IMR-90 (cell line): ENCODE results near the gene KCNMB2. TPM values are rescaled to one million over a fixed set of nuclear protein-coding genes. Genes with fewer than 3 reads are reported as not detected.

ENCODE experiments used
- ATAC-seq: fragments of 200-7000 bp; cut with Tn5 transposase; 2 replicates; pipeline ENCODE4 v1.9.1; 2020; ENCODE audit warnings: low read depth, mild to moderate bottlenecking, moderate library complexity
- BruUV-seq: library from RNA; stranded (reverse); fragments of 400-500 nt; replicated peaks from 2 replicates; lab custom pipeline; 2021; lab: Mats Ljungman, UMichigan
- CTCF ChIA-PET: fragments of 300-600 bp; formaldehyde crosslinking; extraction: SDS; loops from one replicate; lab custom pipeline; 2021; ENCODE audit warnings: antibody characterized with exemption; lab: Yijun Ruan, JAX
- POLR2A ChIA-PET: fragments of 300-600 bp; sonication (Branson Sonifier 250); formaldehyde crosslinking; loops from one replicate; lab custom pipeline; 2022; ENCODE audit warnings: antibody characterized with exemption; ENCODE audit not compliant: unreplicated experiment; lab: Charles Lee
- DNase-seq: peaks from one replicate; pipeline ENCODE4 v3.0.0; 2013
- H2AFZ ChIP-seq: replicated peaks from 2 replicates; pipeline ENCODE3; 2013; ENCODE audit warnings: low read length, mild to moderate bottlenecking; ENCODE audit not compliant: poor library complexity
- H2AK5ac ChIP-seq: 2 replicates; pipeline ENCODE4 v1.6.1; 2013; ENCODE audit warnings: low read depth, low read length, inconsistent platforms
- H2AK9ac ChIP-seq: replicated peaks from 2 replicates; pipeline ENCODE3; 2013; ENCODE audit warnings: mild to moderate bottlenecking, low read depth, low read length, moderate library complexity; ENCODE audit not compliant: poor library complexity
- H2BK120ac ChIP-seq: 2 replicates; pipeline ENCODE4 v1.6.1; 2013; ENCODE audit warnings: low read depth, low read length, inconsistent platforms
- H2BK15ac ChIP-seq: 3 replicates; pipeline ENCODE4 v1.6.1; 2013; ENCODE audit warnings: low read depth, low read length, inconsistent platforms
- H2BK20ac ChIP-seq: 2 replicates; pipeline ENCODE4 v1.6.1; 2013; ENCODE audit warnings: low read depth, mild to moderate bottlenecking, inconsistent platforms, low read length, moderate library complexity
- H2BK5ac ChIP-seq: 2 replicates; pipeline ENCODE4 v1.6.1; 2013; ENCODE audit warnings: mild to moderate bottlenecking, low read depth, low read length, inconsistent platforms; ENCODE audit not compliant: poor library complexity, severe bottlenecking
- H3K14ac ChIP-seq: replicated peaks from 2 replicates; pipeline ENCODE4 v1.6.1; 2013; ENCODE audit warnings: low read depth, low read length, inconsistent platforms
- H3K18ac ChIP-seq: 2 replicates; pipeline ENCODE4 v1.6.1; 2013; ENCODE audit warnings: low read depth, low read length, control low read depth
- H3K23ac ChIP-seq: 2 replicates; pipeline ENCODE4 v1.6.1; 2013; ENCODE audit warnings: low read depth, low read length, inconsistent platforms
- H3K27ac ChIP-seq: 2 replicates; pipeline ENCODE4 v1.5.1; 2013; ENCODE audit warnings: mild to moderate bottlenecking, control low read depth, low read length; ENCODE audit not compliant: insufficient read depth
- H3K27me3 ChIP-seq: 2 replicates; pipeline ENCODE4 v1.6.1; 2013; ENCODE audit warnings: low read length; ENCODE audit not compliant: control insufficient read depth, insufficient read depth
- H3K36me3 ChIP-seq: 2 replicates; pipeline ENCODE4 v1.6.1; 2013; ENCODE audit warnings: low read length, mixed read lengths; ENCODE audit not compliant: control insufficient read depth, insufficient read depth
- H3K4ac ChIP-seq: 2 replicates; pipeline ENCODE4 v1.6.1; 2013; ENCODE audit warnings: low read depth, low read length, inconsistent platforms
- H3K4me1 ChIP-seq: 2 replicates; pipeline ENCODE4 v1.6.1; 2013; ENCODE audit warnings: low read length, mixed read lengths; ENCODE audit not compliant: control insufficient read depth, insufficient read depth
- H3K4me2 ChIP-seq: 2 replicates; pipeline ENCODE4 v1.6.1; 2013; ENCODE audit warnings: low read depth, mild to moderate bottlenecking, control low read depth, low read length, moderate library complexity
- H3K4me3 ChIP-seq: 2 replicates; pipeline ENCODE4 v1.5.1; 2013; ENCODE audit warnings: low read depth, mild to moderate bottlenecking, control low read depth, low read length, moderate library complexity; ENCODE audit not compliant: insufficient read depth
- H3K56ac ChIP-seq: 2 replicates; pipeline ENCODE4 v1.6.1; 2013; ENCODE audit warnings: low read length, inconsistent platforms; ENCODE audit not compliant: insufficient read depth; ENCODE audit errors: extremely low read depth
- H3K79me1 ChIP-seq, 2 experiments: 2 replicates each; pipeline ENCODE4 v1.6.1; 2013; ENCODE audit warnings: low read length in 2 of 2, inconsistent platforms in 1 of 2, low read depth in 1 of 2
- H3K9ac ChIP-seq: 2 replicates; pipeline ENCODE4 v1.6.1; 2013; ENCODE audit warnings: low read depth, low read length, control low read depth
- H3K9me1 ChIP-seq: 2 replicates; pipeline ENCODE4 v1.6.1; 2013; ENCODE audit warnings: low read length, inconsistent platforms; ENCODE audit not compliant: insufficient read depth
- H3K9me3 ChIP-seq: 2 replicates; pipeline ENCODE4 v1.6.1; 2013; ENCODE audit warnings: low read length; ENCODE audit not compliant: control insufficient read depth, insufficient read depth
- H4K20me1 ChIP-seq: 2 replicates; pipeline ENCODE4 v1.6.1; 2013; ENCODE audit warnings: low read length, inconsistent platforms; ENCODE audit not compliant: insufficient read depth
- H4K5ac ChIP-seq: 2 replicates; pipeline ENCODE4 v1.6.1; 2013; ENCODE audit warnings: mild to moderate bottlenecking, low read depth, low read length, control low read depth
- H4K8ac ChIP-seq, 2 experiments: 2 replicates each; pipeline ENCODE4 v1.6.1; 2013; ENCODE audit warnings: low read depth in 2 of 2, low read length in 2 of 2, control low read depth in 1 of 2, inconsistent platforms in 1 of 2
- H4K91ac ChIP-seq: 2 replicates; pipeline ENCODE4 v1.6.1; 2013; ENCODE audit warnings: low read depth, low read length, inconsistent platforms; ENCODE audit not compliant: insufficient read depth
- BHLHE40 ChIP-seq: fragments of 150-350 bp; IDR thresholded peaks from 2 replicates; pipeline ENCODE4 v1.6.1; 2016; ENCODE audit warnings: mild to moderate bottlenecking, low read depth, low read length
- CEBPB ChIP-seq: IDR thresholded peaks from 2 replicates; pipeline ENCODE4 v1.6.1; 2012; ENCODE audit warnings: low read depth, low read length, improper control_type of control experiment
- CHD1 ChIP-seq: IDR thresholded peaks from 2 replicates; pipeline ENCODE4 v1.6.1; 2012; ENCODE audit warnings: low read depth, low read length, improper control_type of control experiment
- FOS ChIP-seq: fragments of 150-350 bp; IDR thresholded peaks from 2 replicates; pipeline ENCODE4 v1.6.1; 2016; ENCODE audit warnings: low read depth, low read length
- MAFK ChIP-seq: IDR thresholded peaks from 2 replicates; pipeline ENCODE4 v1.6.1; 2012; ENCODE audit warnings: low read depth, low read length, improper control_type of control experiment
- MXI1 ChIP-seq: IDR thresholded peaks from 2 replicates; pipeline ENCODE4 v1.6.1; 2012; ENCODE audit warnings: low read depth, mild to moderate bottlenecking, low read length, moderate library complexity, borderline replicate concordance
- NFE2L2 ChIP-seq: fragments of 150-350 bp; IDR thresholded peaks from 2 replicates; pipeline ENCODE4 v1.6.1; 2016; ENCODE audit warnings: low read depth, mild to moderate bottlenecking, low read length
- POLR2A ChIP-seq: IDR thresholded peaks from 2 replicates; pipeline ENCODE4 v1.6.1; 2012; ENCODE audit warnings: mild to moderate bottlenecking, low read depth, low read length
- RCOR1 ChIP-seq: IDR thresholded peaks from 2 replicates; pipeline ENCODE4 v1.6.1; 2012; ENCODE audit warnings: mild to moderate bottlenecking, low read length, improper control_type of control experiment; ENCODE audit not compliant: insufficient replicate concordance
- RFX5 ChIP-seq: IDR thresholded peaks from 2 replicates; pipeline ENCODE4 v1.8.0; 2012; ENCODE audit warnings: low read depth, mild to moderate bottlenecking, low read length, moderate library complexity
- SMC3 ChIP-seq: fragments of 150-350 bp; IDR thresholded peaks from 2 replicates; pipeline ENCODE4 v1.6.1; 2016; ENCODE audit warnings: low read depth, mild to moderate bottlenecking, antibody characterized with exemption, low read length, moderate library complexity
- dilution Hi-C: fragments of 300-500 bp; cut with HindIII; formaldehyde crosslinking; loops from one replicate; pipeline ENCODE4 v1.14.3; 2018; ENCODE audit warnings: low sequenced_read_pairs; ENCODE audit not compliant: unreplicated experiment
- in situ Hi-C: fragments of 300-500 bp; cut with MboI; formaldehyde crosslinking; loops from 3 replicates; pipeline ENCODE4 v1.14.3; 2019; ENCODE audit warnings: low sequenced_read_pairs, inconsistent platforms, mixed read lengths
- intact Hi-C: fragments of 100-400 bp; cut with micrococcal nuclease; formaldehyde crosslinking; loops from 2 replicates; pipeline ENCODE4 v1.10.0; 2022
- polyA plus RNA-seq, 3 experiments: library from polyadenylated mRNA; depleted of rRNA; stranded (reverse); fragments of >200 nt; gene quantifications; 2 replicates each; pipeline ENCODE4 v1.2.3, GENCODE V29; 2012; ENCODE audit warnings: low replicate concordance in 1 of 3
- total RNA-seq: library from RNA; depleted of rRNA; stranded (reverse); fragments of >200 nt; gene quantifications from 2 replicates; pipeline ENCODE4 v1.2.3, GENCODE V29; 2012
- TF ChIP-seq, protein P1 (sequence below): fragments of 150-350 bp; IDR thresholded peaks from 2 replicates; pipeline ENCODE4 v1.6.1; 2017; ENCODE audit warnings: mild to moderate bottlenecking, antibody characterized with exemption, low read length, low read depth
- TF ChIP-seq, protein P2 (sequence below): conservative IDR thresholded peaks from 2 replicates; pipeline ENCODE4 v1.5.1; 2012; ENCODE audit warnings: mild to moderate bottlenecking, low read depth, low read length, improper control_type of control experiment
- TF ChIP-seq, protein P3 (sequence below): fragments of 150-350 bp; IDR thresholded peaks from 2 replicates; pipeline ENCODE4 v1.6.1; 2016; ENCODE audit warnings: low read depth, mild to moderate bottlenecking, low read length, moderate library complexity, borderline replicate concordance

Gene KCNMB2
- total and polyA plus RNA-seq, 2 of the 4 experiments (the other 2 are of a cell fraction): not detected

DNA sequence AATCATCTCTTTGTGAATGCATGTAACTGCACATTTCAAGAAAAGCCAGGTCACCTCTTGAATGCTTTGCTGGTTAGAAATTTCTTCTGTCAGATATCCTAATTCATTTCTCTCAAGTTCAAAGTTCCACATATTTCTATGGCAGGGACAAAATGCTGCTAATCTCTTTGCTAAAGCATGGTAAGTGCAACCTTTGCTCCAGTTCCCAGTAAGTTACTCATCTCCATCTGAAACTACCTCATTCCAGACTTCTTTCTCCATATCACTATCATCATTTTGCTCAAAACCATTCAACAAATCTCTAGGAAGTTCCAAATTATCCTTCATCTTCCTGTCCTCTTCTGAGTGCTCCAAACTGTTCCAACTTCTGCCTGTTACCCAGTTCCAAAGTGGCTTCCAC is 304.8 kb downstream of the KCNMB2 start:
- H3K9me1 ChIP-seq: no peaks in the 10 kb centered on the region
- no peak overlapping the region for H3K14ac ChIP-seq
- no peaks in the 10 kb centered on the region for H3K4me1 ChIP-seq
- H4K20me1 ChIP-seq: no peaks in the 10 kb centered on the region
- TF ChIP-seq MAFK: no peak
- no peak for TF ChIP-seq SMC3
- TF ChIP-seq CHD1: no peak
- TF ChIP-seq, protein P1, sequence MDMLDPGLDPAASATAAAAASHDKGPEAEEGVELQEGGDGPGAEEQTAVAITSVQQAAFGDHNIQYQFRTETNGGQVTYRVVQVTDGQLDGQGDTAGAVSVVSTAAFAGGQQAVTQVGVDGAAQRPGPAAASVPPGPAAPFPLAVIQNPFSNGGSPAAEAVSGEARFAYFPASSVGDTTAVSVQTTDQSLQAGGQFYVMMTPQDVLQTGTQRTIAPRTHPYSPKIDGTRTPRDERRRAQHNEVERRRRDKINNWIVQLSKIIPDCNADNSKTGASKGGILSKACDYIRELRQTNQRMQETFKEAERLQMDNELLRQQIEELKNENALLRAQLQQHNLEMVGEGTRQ: no peak
- no peak for TF ChIP-seq POLR2A
- no peak for TF ChIP-seq CEBPB
- TF ChIP-seq BHLHE40: no peak
- no peak for TF ChIP-seq FOS
- no peak for TF ChIP-seq RCOR1
- no peak for TF ChIP-seq MXI1
- TF ChIP-seq NFE2L2: no peak
- TF ChIP-seq, protein P2, sequence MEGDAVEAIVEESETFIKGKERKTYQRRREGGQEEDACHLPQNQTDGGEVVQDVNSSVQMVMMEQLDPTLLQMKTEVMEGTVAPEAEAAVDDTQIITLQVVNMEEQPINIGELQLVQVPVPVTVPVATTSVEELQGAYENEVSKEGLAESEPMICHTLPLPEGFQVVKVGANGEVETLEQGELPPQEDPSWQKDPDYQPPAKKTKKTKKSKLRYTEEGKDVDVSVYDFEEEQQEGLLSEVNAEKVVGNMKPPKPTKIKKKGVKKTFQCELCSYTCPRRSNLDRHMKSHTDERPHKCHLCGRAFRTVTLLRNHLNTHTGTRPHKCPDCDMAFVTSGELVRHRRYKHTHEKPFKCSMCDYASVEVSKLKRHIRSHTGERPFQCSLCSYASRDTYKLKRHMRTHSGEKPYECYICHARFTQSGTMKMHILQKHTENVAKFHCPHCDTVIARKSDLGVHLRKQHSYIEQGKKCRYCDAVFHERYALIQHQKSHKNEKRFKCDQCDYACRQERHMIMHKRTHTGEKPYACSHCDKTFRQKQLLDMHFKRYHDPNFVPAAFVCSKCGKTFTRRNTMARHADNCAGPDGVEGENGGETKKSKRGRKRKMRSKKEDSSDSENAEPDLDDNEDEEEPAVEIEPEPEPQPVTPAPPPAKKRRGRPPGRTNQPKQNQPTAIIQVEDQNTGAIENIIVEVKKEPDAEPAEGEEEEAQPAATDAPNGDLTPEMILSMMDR: no peak
- TF ChIP-seq, protein P3, sequence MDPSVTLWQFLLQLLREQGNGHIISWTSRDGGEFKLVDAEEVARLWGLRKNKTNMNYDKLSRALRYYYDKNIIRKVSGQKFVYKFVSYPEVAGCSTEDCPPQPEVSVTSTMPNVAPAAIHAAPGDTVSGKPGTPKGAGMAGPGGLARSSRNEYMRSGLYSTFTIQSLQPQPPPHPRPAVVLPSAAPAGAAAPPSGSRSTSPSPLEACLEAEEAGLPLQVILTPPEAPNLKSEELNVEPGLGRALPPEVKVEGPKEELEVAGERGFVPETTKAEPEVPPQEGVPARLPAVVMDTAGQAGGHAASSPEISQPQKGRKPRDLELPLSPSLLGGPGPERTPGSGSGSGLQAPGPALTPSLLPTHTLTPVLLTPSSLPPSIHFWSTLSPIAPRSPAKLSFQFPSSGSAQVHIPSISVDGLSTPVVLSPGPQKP: no peak
- no peak for TF ChIP-seq RFX5
- H2AK9ac ChIP-seq: no peak overlapping the region
- ATAC-seq (no peak), DNase-seq (no peak)
- no peak overlapping the region for H2BK15ac ChIP-seq
- H3K23ac ChIP-seq: no peak overlapping the region
- no peak overlapping the region for H3K27ac ChIP-seq
- H4K8ac ChIP-seq: no peak overlapping the region
- H3K79me1 ChIP-seq: no peaks in the 10 kb centered on the region
- H3K4me3 ChIP-seq: no peak overlapping the region
- no peak overlapping the region for H3K9ac ChIP-seq
- dilution Hi-C loops: no loop called here
- no TSS peak for BruUV-seq
- H3K36me3 ChIP-seq: no peaks in the 10 kb centered on the region
- no peaks in the 10 kb centered on the region for H3K27me3 ChIP-seq
- in situ Hi-C loops: no loop called here
- no peak overlapping the region for H3K4me2 ChIP-seq
- no peak overlapping the region for H2AFZ ChIP-seq
- H3K4ac ChIP-seq: no peak overlapping the region
- H4K5ac ChIP-seq: no peak overlapping the region
- intact Hi-C loops: no loop called here
- no peak overlapping the region for H2AK5ac ChIP-seq
- no peaks in the 10 kb centered on the region for H3K9me3 ChIP-seq
- no peak overlapping the region for H3K56ac ChIP-seq
- ChIA-PET POLR2A (no interaction called here), CTCF (no interaction called here)
- no peak overlapping the region for H3K18ac ChIP-seq
- no peak overlapping the region for H2BK20ac ChIP-seq
- no peak overlapping the region for H4K91ac ChIP-seq
- H2BK120ac ChIP-seq: no peak overlapping the region
- H2BK5ac ChIP-seq: no peak overlapping the region
